ENCODE data around the gene SH3BP2.

The SH3BP2 gene

GRCh38 chr4:2800691-2801596 is 8.1 kb downstream of the SH3BP2 start:
- in situ Hi-C loops (cut with MboI; ENCODE audit: low sequenced_read_pairs): no loop called here

GRCh38 chr4:2802618-2803531 is 10.0 kb downstream of the SH3BP2 start:
- in situ Hi-C loops (cut with MboI; ENCODE audit: low sequenced_read_pairs): no loop called here

- in situ Hi-C loops (cut with MboI; ENCODE audit: low sequenced_read_pairs): no loop called here
Measured at GRCh38 chr4:2803624-2804448, 11.0 kb downstream of the SH3BP2 start.

GRCh38 chr4:2804449-2804972 is 11.6 kb downstream of the SH3BP2 start:
- in situ Hi-C loops (cut with MboI; ENCODE audit: low sequenced_read_pairs): no loop called here

GRCh38 chr4:2804973-2805501 is 12.2 kb downstream of the SH3BP2 start:
- in situ Hi-C loops (cut with MboI; ENCODE audit: low sequenced_read_pairs): no loop called here

GRCh38 chr4:2805712-2806389 is 13.0 kb downstream of the SH3BP2 start:
- in situ Hi-C loops (cut with MboI; ENCODE audit: low sequenced_read_pairs): no loop called here

- in situ Hi-C loops (cut with MboI; ENCODE audit: low sequenced_read_pairs): no loop called here
Measured at GRCh38 chr4:2806390-2807355, 13.8 kb downstream of the SH3BP2 start.

- in situ Hi-C loops (cut with MboI; ENCODE audit: low sequenced_read_pairs): no loop called here
Measured at GRCh38 chr4:2807571-2807970, 14.7 kb downstream of the SH3BP2 start.

GRCh38 chr4:2808001-2808400 is 15.1 kb downstream of the SH3BP2 start:
- in situ Hi-C loops (cut with MboI; ENCODE audit: low sequenced_read_pairs): no loop called here

- in situ Hi-C loops (cut with MboI; ENCODE audit: low sequenced_read_pairs): no loop called here
Measured at GRCh38 chr4:2809610-2810180, 16.8 kb downstream of the SH3BP2 start.

GRCh38 chr4:2810388-2810787 is 17.5 kb downstream of the SH3BP2 start:
- in situ Hi-C loops (cut with MboI; ENCODE audit: low sequenced_read_pairs): no loop called here

GRCh38 chr4:2811830-2812611 is 19.1 kb downstream of the SH3BP2 start:
- in situ Hi-C loops (cut with MboI; ENCODE audit: low sequenced_read_pairs): no loop called here

GRCh38 chr4:2812612-2813354 is 19.9 kb downstream of the SH3BP2 start:
- in situ Hi-C loops (cut with MboI; ENCODE audit: low sequenced_read_pairs): no loop called here

- in situ Hi-C loops (cut with MboI; ENCODE audit: low sequenced_read_pairs): no loop called here
Measured at GRCh38 chr4:2813446-2814405, 20.8 kb downstream of the SH3BP2 start.

- in situ Hi-C loops (cut with MboI; ENCODE audit: low sequenced_read_pairs): no loop called here
Measured at GRCh38 chr4:2814627-2815270, 21.9 kb downstream of the SH3BP2 start.
